Brain microvascular endothelial cell (primary cell): ENCODE results near the gene PEX14.

Source experiments
- DNase-seq: peaks from one replicate; pipeline ENCODE4 v3.0.0-alpha.2; 2020
- H3K27ac ChIP-seq: fragments of 250-450 bp; sonication (Bioruptor Pico); 2 replicates; pipeline ENCODE4 v1.5.1; 2020; ENCODE audit warnings: mild to moderate bottlenecking, moderate library complexity
- H3K27me3 ChIP-seq: fragments of 250-450 bp; sonication (Bioruptor Pico); replicated peaks from 2 replicates; pipeline ENCODE4 v1.5.1; 2020; ENCODE audit warnings: mild to moderate bottlenecking
- H3K36me3 ChIP-seq: fragments of 250-450 bp; sonication (Bioruptor Pico); replicated peaks from 2 replicates; pipeline ENCODE4 v1.5.1; 2020; ENCODE audit warnings: mild to moderate bottlenecking
- H3K4me3 ChIP-seq: 2 replicates; pipeline ENCODE4 v1.5.1; 2011; ENCODE audit warnings: low read depth, mild to moderate bottlenecking, control low read depth, low read length, moderate library complexity
- in situ Hi-C: cut with HindIII; loops from 2 replicates; pipeline ENCODE4 v1.10.0; 2017; ENCODE audit warnings: low sequenced_read_pairs, low pct_ligation_motif_present
- TF ChIP-seq, protein P1 (sequence below): IDR thresholded peaks from 2 replicates; pipeline ENCODE4 v1.5.1; 2011; ENCODE audit warnings: low read depth, mild to moderate bottlenecking, moderate library complexity, low read length, control low read depth, inconsistent platforms; ENCODE audit errors: missing control alignments

PEX14 gene

DNA sequence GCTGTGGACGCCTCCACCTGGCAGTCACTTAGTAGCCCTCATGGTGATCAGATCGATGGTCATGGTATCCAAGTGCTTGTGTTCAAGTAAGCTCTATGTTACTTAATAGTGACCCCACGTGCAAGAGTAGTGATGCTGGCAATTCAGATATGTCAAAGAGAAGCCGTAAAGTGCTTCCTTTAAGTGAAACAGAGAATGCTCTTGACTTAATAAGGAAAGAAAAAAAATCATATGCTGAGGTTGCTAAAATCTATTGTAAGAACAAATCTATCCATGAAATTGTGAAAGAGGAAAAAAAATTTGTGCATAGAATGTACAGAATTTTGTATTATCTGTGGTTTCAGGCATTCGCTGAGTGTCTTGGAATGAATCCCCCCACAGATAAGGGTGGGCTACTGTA, 113.9 kb downstream of the PEX14 start:
- H3K27ac ChIP-seq: no peak overlapping the region
- H3K36me3 ChIP-seq: no peaks in the 10 kb centered on the region
- H3K27me3 ChIP-seq: no peaks in the 10 kb centered on the region
- no peak overlapping the region for H3K4me3 ChIP-seq
- in situ Hi-C loops: no loop called here
- TF ChIP-seq, protein P1, sequence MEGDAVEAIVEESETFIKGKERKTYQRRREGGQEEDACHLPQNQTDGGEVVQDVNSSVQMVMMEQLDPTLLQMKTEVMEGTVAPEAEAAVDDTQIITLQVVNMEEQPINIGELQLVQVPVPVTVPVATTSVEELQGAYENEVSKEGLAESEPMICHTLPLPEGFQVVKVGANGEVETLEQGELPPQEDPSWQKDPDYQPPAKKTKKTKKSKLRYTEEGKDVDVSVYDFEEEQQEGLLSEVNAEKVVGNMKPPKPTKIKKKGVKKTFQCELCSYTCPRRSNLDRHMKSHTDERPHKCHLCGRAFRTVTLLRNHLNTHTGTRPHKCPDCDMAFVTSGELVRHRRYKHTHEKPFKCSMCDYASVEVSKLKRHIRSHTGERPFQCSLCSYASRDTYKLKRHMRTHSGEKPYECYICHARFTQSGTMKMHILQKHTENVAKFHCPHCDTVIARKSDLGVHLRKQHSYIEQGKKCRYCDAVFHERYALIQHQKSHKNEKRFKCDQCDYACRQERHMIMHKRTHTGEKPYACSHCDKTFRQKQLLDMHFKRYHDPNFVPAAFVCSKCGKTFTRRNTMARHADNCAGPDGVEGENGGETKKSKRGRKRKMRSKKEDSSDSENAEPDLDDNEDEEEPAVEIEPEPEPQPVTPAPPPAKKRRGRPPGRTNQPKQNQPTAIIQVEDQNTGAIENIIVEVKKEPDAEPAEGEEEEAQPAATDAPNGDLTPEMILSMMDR: no peak
- no peak for DNase-seq

- no peaks in the 10 kb centered on the region for H3K27me3 ChIP-seq
- TF ChIP-seq, protein P1: no peak
- in situ Hi-C loops: no loop called here
- no peak for DNase-seq
- no peak overlapping the region for H3K4me3 ChIP-seq
- H3K27ac ChIP-seq: no peak overlapping the region
- no peaks in the 10 kb centered on the region for H3K36me3 ChIP-seq
These were observed 114.3 kb downstream of the PEX14 start for GRCh38 chr1:10589074-10589473.

DNA sequence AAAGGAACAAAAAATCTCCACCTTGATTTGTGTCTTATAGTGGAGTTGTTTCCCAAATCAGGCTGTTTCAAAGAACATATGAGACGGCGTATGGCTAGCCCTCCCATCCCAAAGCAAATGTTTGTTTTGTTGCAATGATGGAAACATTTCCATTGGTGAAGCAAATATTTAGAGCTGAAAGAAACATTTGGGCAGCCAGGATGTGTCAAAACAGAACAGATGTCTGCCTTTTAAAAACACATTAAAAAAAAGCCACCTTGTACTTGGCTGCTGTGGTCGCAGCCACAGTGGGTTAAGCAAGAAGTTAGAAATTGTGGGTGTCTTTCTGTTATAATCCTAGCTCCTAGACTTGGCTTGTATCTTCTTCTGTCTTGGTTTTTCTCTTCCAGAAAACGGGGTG, 116.3 kb downstream of the PEX14 start:
- Histone ChIP-seq H3K27me3 (no peaks in the 10 kb centered on the region), H3K4me3 (no peak overlapping the region), H3K27ac (no peak overlapping the region), H3K36me3 (no peaks in the 10 kb centered on the region)
- no peak for DNase-seq
- TF ChIP-seq, protein P1: no peak
- in situ Hi-C loops: no loop called here

DNA sequence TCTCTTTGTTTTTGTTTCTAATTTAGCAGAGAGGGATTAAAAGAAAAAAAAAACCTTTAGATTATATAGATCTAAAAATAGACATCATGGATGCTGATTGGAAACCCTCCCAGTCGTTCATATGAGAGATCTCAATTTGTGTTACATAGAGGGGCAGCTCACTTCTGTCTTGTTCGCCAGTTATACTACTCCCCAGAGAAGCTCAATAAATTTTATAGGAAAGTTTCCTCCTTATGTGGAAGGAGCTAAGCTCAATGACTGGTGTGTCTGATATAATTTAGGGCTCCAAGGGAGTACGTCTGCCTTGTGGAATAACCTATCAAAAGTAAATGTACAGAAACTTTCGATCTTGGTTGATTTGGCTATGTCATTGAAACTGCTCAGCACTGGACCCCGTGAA, 117.6 kb downstream of the PEX14 start:
- no peak overlapping the region for H3K4me3 ChIP-seq
- no peaks in the 10 kb centered on the region for H3K27me3 ChIP-seq
- no peaks in the 10 kb centered on the region for H3K36me3 ChIP-seq
- TF ChIP-seq, protein P1: no peak
- no peak overlapping the region for H3K27ac ChIP-seq
- in situ Hi-C loops: no loop called here
- DNase-seq: no peak

DNA sequence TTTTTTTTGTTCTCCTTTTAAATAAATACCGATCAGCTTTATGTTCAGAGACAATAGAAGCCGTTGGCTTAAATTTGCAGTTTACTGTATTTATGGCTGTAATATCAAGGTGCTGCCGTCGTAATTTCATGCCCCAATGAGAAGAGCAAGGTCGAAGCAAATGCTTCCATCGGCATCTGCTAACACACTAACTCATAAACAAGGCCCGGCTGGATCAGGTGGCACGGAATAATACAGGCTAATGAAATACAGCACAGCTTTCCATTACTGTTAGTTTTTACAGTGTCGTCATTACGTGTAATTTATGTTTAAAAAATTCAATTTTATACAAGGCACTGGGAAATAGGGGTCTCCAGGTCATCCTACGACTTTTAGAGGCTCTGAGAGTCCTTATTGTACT, 119.0 kb downstream of the PEX14 start:
- TF ChIP-seq, protein P1: no peak

GRCh38 chr1:10594595-10595223, 120.0 kb downstream of the PEX14 start:
- in situ Hi-C loops: no loop called here
- no peak for DNase-seq
- no peaks in the 10 kb centered on the region for H3K27me3 ChIP-seq
- TF ChIP-seq, protein P1: no peak
- H3K36me3 ChIP-seq: no peaks in the 10 kb centered on the region
- H3K4me3 ChIP-seq: no peak overlapping the region
- H3K27ac ChIP-seq: no peak overlapping the region

More for the DNA sequence above, 119.0 kb downstream of the PEX14 start:
- Histone ChIP-seq H3K27ac (no peak overlapping the region), H3K4me3 (no peak overlapping the region), H3K36me3 (no peaks in the 10 kb centered on the region), H3K27me3 (no peaks in the 10 kb centered on the region)
- no peak for DNase-seq
- in situ Hi-C loops: no loop called here
